ENCODE data around the gene CDC34. TPM values are rescaled to one million over a fixed set of nuclear protein-coding genes. Genes with fewer than 3 reads are reported as not detected.

CDC34 gene
- total and polyA plus RNA-seq, 9 of the 15 experiments (the other 6 are each of a cell fraction or from before 2014, with no cell fraction given): 0.80 to 203 (median 65.5) TPM

- no peak for TF ChIP-seq PBX2 (CRISPR knock-in tag; IDR thresholded peaks at IDR 0.05; ENCODE audit: low read depth)
- no peak for TF ChIP-seq PBX2 (tag; conservative IDR thresholded peaks at IDR 0.05; ENCODE audit: low read depth)
- TF ChIP-seq ZBTB2 (IDR thresholded peaks at IDR 0.05): peak; percentile 90
- TF ChIP-seq NFYB (IDR thresholded peaks at IDR 0.05; ENCODE audit: extremely low read depth, insufficient read length): peak; percentile 42
- TF ChIP-seq ZBTB7A (IDR thresholded peaks at IDR 0.05; ENCODE audit: borderline replicate concordance, control insufficient read depth, low read depth, low read length): peak; percentile 100
- no peak for TF ChIP-seq MED1 (CRISPR knock-in tag; IDR thresholded peaks at IDR 0.05; ENCODE audit: borderline replicate concordance)
- TF ChIP-seq SMC3 (conservative IDR thresholded peaks at IDR 0.05; ENCODE audit: insufficient read depth, low read depth, low read length): peak; percentile 72
- TF ChIP-seq TEAD2 (tag; IDR thresholded peaks at IDR 0.05): no peak
- no peak for TF ChIP-seq RERE (CRISPR knock-in tag; IDR thresholded peaks at IDR 0.05; ENCODE audit: borderline replicate concordance)
- TF ChIP-seq SETDB1 (IDR thresholded peaks at IDR 0.05; ENCODE audit: low read length): no peak
- TF ChIP-seq ZKSCAN3 (CRISPR knock-in tag; IDR thresholded peaks at IDR 0.05): no peak
- no peak for TF ChIP-seq ZNF717 (CRISPR knock-in tag; IDR thresholded peaks at IDR 0.05)
- TF ChIP-seq ARHGAP35 (IDR thresholded peaks at IDR 0.05; ENCODE audit: partially characterized antibody): no peak
- TF ChIP-seq KDM2B (CRISPR knock-in tag; IDR thresholded peaks at IDR 0.05): 0 out of 2 replicates have a peak, but pooled peaks have one; percentile 28
- no peak for TF ChIP-seq TBP (optimal IDR thresholded peaks at IDR 0.05; ENCODE audit: low read depth, low read length)
- peak; percentile 83 for TF ChIP-seq BMI1 (IDR thresholded peaks at IDR 0.05; ENCODE audit: low read length)
- TF ChIP-seq ETV1 (tag; conservative IDR thresholded peaks at IDR 0.05; ENCODE audit: low read depth): peak; percentile 55
- peak; percentile 69 to 94; a peak in 2 of 4 replicates for TF ChIP-seq RCOR1 (IDR thresholded peaks at IDR 0.05; ENCODE audit: borderline replicate concordance in 1 of 2, low read depth in 2 of 2, low read length in 2 of 2)
Measured at GRCh38 chr19:506404-507285, 24.9 kb upstream of the CDC34 start (continued).

Measured in K562 (cell line).